GM23338 (cell line): ENCODE results near the gene PSIP1. TPM values are rescaled to one million over a fixed set of nuclear protein-coding genes. Genes with fewer than 3 reads are reported as not detected.

Source experiments
- ATAC-seq: fragments of 200-7000 bp; cut with Tn5 transposase; 3 replicates; pipeline ENCODE4 v1.9.1; 2020
- DNase-seq: peaks from one replicate; pipeline ENCODE4 v3.0.0-alpha.2; 2015; ENCODE audit warnings: low spot score
- H2AFZ ChIP-seq: fragments of 200-600 bp; sonication (generic); 2 replicates; pipeline ENCODE4 v1.8.0; 2016; ENCODE audit warnings: antibody characterized with exemption, mild to moderate bottlenecking, moderate library complexity
- H3F3A ChIP-seq: fragments of 200-600 bp; sonication (generic); replicated peaks from 2 replicates; pipeline ENCODE4 v1.8.0; 2017; ENCODE audit warnings: antibody characterized with exemption, mixed run types, low read depth
- H3K27ac ChIP-seq: fragments of 200-600 bp; sonication (generic); 2 replicates; pipeline ENCODE4 v1.6.1; 2016; ENCODE audit warnings: low read depth
- H3K27me3 ChIP-seq: fragments of 200-600 bp; sonication (generic); 2 replicates; pipeline ENCODE4 v1.8.0; 2016; ENCODE audit warnings: mild to moderate bottlenecking, mixed run types, moderate library complexity; ENCODE audit not compliant: insufficient read depth
- H3K36me3 ChIP-seq: fragments of 200-600 bp; sonication (generic); 2 replicates; pipeline ENCODE4 v1.8.0; 2016; ENCODE audit warnings: mild to moderate bottlenecking; ENCODE audit not compliant: insufficient read depth
- H3K4me1 ChIP-seq: fragments of 200-600 bp; sonication (generic); 2 replicates; pipeline ENCODE4 v1.8.0; 2016; ENCODE audit warnings: mild to moderate bottlenecking, moderate library complexity; ENCODE audit not compliant: insufficient read depth
- H3K4me2 ChIP-seq: fragments of 200-600 bp; sonication (generic); 2 replicates; pipeline ENCODE4 v1.7.1; 2017; ENCODE audit warnings: mixed run types
- H3K4me3 ChIP-seq: fragments of 200-600 bp; sonication (generic); 2 replicates; pipeline ENCODE4 v1.6.1; 2016; ENCODE audit warnings: mixed run types
- H3K79me2 ChIP-seq: fragments of 200-600 bp; sonication (generic); replicated peaks from 2 replicates; pipeline ENCODE4 v1.8.0; 2017; ENCODE audit warnings: mild to moderate bottlenecking; ENCODE audit not compliant: insufficient read depth
- H3K9me2 ChIP-seq: fragments of 200-600 bp; sonication (generic); 2 replicates; pipeline ENCODE4 v1.8.0; 2017; ENCODE audit not compliant: insufficient read depth
- H4K20me1 ChIP-seq: fragments of 200-600 bp; sonication (generic); replicated peaks from 2 replicates; pipeline ENCODE4 v1.8.0; 2017; ENCODE audit warnings: mild to moderate bottlenecking; ENCODE audit not compliant: insufficient read depth
- H3K27ac Mint-ChIP-seq: 2 replicates; pipeline ENCODE4 v1.8.0; 2020; ENCODE audit warnings: inconsistent platforms, mild to moderate bottlenecking, moderate library complexity, mixed read lengths
- H3K27me3 Mint-ChIP-seq: 3 replicates; pipeline ENCODE4 v1.8.0; 2022; ENCODE audit warnings: low read depth, mild to moderate bottlenecking, moderate library complexity, mixed read lengths, inconsistent platforms; ENCODE audit not compliant: insufficient read depth, poor library complexity
- H3K36me3 Mint-ChIP-seq: 3 replicates; pipeline ENCODE4 v1.8.0; 2021; ENCODE audit warnings: low read depth, mild to moderate bottlenecking, inconsistent platforms, moderate library complexity, mixed read lengths
- H3K4me1 Mint-ChIP-seq: 3 replicates; pipeline ENCODE4 v1.8.0; 2020; ENCODE audit warnings: mild to moderate bottlenecking, inconsistent platforms, mixed read lengths
- H3K4me3 Mint-ChIP-seq: 3 replicates; pipeline ENCODE4 v1.8.0; 2021; ENCODE audit warnings: moderate library complexity, mild to moderate bottlenecking, inconsistent platforms, mixed read lengths
- H3K9me3 Mint-ChIP-seq: 3 replicates; pipeline ENCODE4 v1.8.0; 2020; ENCODE audit warnings: moderate library complexity, mild to moderate bottlenecking, inconsistent platforms, mixed read lengths
- CTCF ChIP-seq, 2 experiments: fragments of 200-600 bp in 1 of 2; sonication (generic) in 1 of 2; conservative IDR thresholded peaks; 2 replicates each; pipeline versions ENCODE4 v1.5.1 to v1.6.1; 2016 to 2017; ENCODE audit warnings: antibody characterized with exemption in 2 of 2, low read depth in 2 of 2, mild to moderate bottlenecking in 2 of 2, moderate library complexity in 1 of 2
- EZH2 ChIP-seq: fragments of 200-600 bp; sonication (generic); IDR thresholded peaks from one replicate; pipeline ENCODE4 v1.8.0; 2017; ENCODE audit warnings: antibody characterized with exemption, mild to moderate bottlenecking, low read depth; ENCODE audit not compliant: unreplicated experiment
- EZH2phosphoT487 ChIP-seq: fragments of 200-600 bp; sonication (generic); IDR thresholded peaks from one replicate; pipeline ENCODE4 v1.8.1; 2018; ENCODE audit warnings: antibody characterized with exemption; ENCODE audit not compliant: unreplicated experiment
- JUNB ChIP-seq: IDR thresholded peaks from one replicate; pipeline ENCODE4 v1.6.1; 2016; ENCODE audit warnings: antibody characterized with exemption; ENCODE audit not compliant: unreplicated experiment
- POLR2AphosphoS5 ChIP-seq: IDR thresholded peaks from 2 replicates; pipeline ENCODE4 v1.6.1; 2016; ENCODE audit warnings: antibody characterized with exemption, low read depth
- STAT1 ChIP-seq: IDR thresholded peaks from one replicate; pipeline ENCODE4 v1.6.1; 2016; ENCODE audit warnings: antibody characterized with exemption; ENCODE audit not compliant: unreplicated experiment
- ZNF114 ChIP-seq: fragments of 250-450 bp; sonication (Bioruptor Pico); IDR thresholded peaks from 2 replicates; pipeline ENCODE4 v1.5.0; 2020; ENCODE audit warnings: mild to moderate bottlenecking, moderate library complexity
- ZNF331 ChIP-seq: fragments of 250-450 bp; sonication (Bioruptor Pico); IDR thresholded peaks from 2 replicates; pipeline ENCODE4 v1.5.0; 2020; ENCODE audit warnings: low read depth, mild to moderate bottlenecking, moderate library complexity
- polyA plus RNA-seq: library from polyadenylated mRNA; unstranded; fragments of >200 nt; fragmentation: Nextera tagmentation; extraction: Ambion mirVana; gene quantifications from 2 replicates; pipeline ENCODE4 v1.2.1, GENCODE V29; 2016
- total RNA-seq: library from RNA; depleted of rRNA; stranded (reverse); fragments of >200 nt; shearing (Covaris generic); gene quantifications from 2 replicates; pipeline ENCODE4 v1.2.3, GENCODE V29; 2014
- TF ChIP-seq, protein P1 (sequence below): IDR thresholded peaks from 2 replicates; pipeline ENCODE4 v1.6.1; 2016; ENCODE audit warnings: antibody characterized with exemption
- TF ChIP-seq, protein P2 (sequence below): fragments of 250-450 bp; sonication (Bioruptor Pico); IDR thresholded peaks from 2 replicates; pipeline ENCODE4 v1.5.0; 2020; ENCODE audit warnings: mild to moderate bottlenecking, moderate library complexity

Gene PSIP1
- total and polyA plus RNA-seq, 2 experiments from 2014 or later, result 332 to 989 TPM

GRCh38 chr9:15512204-15512603 lies 1.4 kb upstream of the PSIP1 start:
- Mint-ChIP-seq H3K4me3 (peak overlapping the region; percentile 90), H3K27me3 (peaks cover 4% of the 10 kb centered on the region), H3K27ac (peak overlapping the region; percentile 97), H3K36me3 (peaks cover 28% of the 10 kb centered on the region), H3K4me1 (peaks cover 38% of the 10 kb centered on the region), H3K9me3 (peaks cover 3% of the 10 kb centered on the region; the same call in 1 of the 3 replicates)
- Histone ChIP-seq H3K4me3 (peak overlapping the region; percentile 91), H3K4me2 (peak overlapping the region; percentile 83), H3K9me2 (no peaks in the 10 kb centered on the region), H3K36me3 (peaks cover 26% of the 10 kb centered on the region), H3K27me3 (no peaks in the 10 kb centered on the region), H3K79me2 (peaks cover 48% of the 10 kb centered on the region), H3F3A (peaks cover 6% of the 10 kb centered on the region; the same call in 1 of the 2 replicates), H4K20me1 (peaks cover 26% of the 10 kb centered on the region), H3K27ac (peak overlapping the region; percentile 99), H2AFZ (no peak overlapping the region), H3K4me1 (peaks cover 27% of the 10 kb centered on the region)
- peak; percentile 13 for DNase-seq
- no peak for ATAC-seq
- no peak for TF ChIP-seq JUNB
- TF ChIP-seq POLR2AphosphoS5, result no peak
- TF ChIP-seq, protein P1, sequence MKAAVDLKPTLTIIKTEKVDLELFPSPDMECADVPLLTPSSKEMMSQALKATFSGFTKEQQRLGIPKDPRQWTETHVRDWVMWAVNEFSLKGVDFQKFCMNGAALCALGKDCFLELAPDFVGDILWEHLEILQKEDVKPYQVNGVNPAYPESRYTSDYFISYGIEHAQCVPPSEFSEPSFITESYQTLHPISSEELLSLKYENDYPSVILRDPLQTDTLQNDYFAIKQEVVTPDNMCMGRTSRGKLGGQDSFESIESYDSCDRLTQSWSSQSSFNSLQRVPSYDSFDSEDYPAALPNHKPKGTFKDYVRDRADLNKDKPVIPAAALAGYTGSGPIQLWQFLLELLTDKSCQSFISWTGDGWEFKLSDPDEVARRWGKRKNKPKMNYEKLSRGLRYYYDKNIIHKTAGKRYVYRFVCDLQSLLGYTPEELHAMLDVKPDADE, result no peak

GRCh38 chr9:15509931-15510788 lies 610 bp downstream of the PSIP1 start:
- Histone ChIP-seq H3K4me3 (peak overlapping the region; percentile 91), H3F3A (peaks cover 6% of the 10 kb centered on the region; the same call in 1 of the 2 replicates), H3K4me2 (peak overlapping the region; percentile 92), H3K4me1 (peaks cover 30% of the 10 kb centered on the region), H3K9me2 (no peaks in the 10 kb centered on the region), H4K20me1 (peaks cover 44% of the 10 kb centered on the region), H3K79me2 (peaks cover 68% of the 10 kb centered on the region), H3K27me3 (no peaks in the 10 kb centered on the region), H3K36me3 (peaks cover 46% of the 10 kb centered on the region), H2AFZ (no peak overlapping the region), H3K27ac (peak overlapping the region; percentile 99)
- Mint-ChIP-seq H3K27ac (peak overlapping the region; percentile 96), H3K4me3 (peak overlapping the region; percentile 96), H3K4me1 (peaks cover 41% of the 10 kb centered on the region), H3K9me3 (peaks cover 3% of the 10 kb centered on the region; the same call in 1 of the 3 replicates), H3K36me3 (peaks cover 49% of the 10 kb centered on the region), H3K27me3 (peaks cover 4% of the 10 kb centered on the region)
- ATAC-seq (peak; percentile 31), DNase-seq (peak; percentile 76)
- no peak for TF ChIP-seq EZH2
- no peak for TF ChIP-seq STAT1
- TF ChIP-seq ZNF331 (CRISPR knock-in tag), result no peak
- TF ChIP-seq, protein P2, sequence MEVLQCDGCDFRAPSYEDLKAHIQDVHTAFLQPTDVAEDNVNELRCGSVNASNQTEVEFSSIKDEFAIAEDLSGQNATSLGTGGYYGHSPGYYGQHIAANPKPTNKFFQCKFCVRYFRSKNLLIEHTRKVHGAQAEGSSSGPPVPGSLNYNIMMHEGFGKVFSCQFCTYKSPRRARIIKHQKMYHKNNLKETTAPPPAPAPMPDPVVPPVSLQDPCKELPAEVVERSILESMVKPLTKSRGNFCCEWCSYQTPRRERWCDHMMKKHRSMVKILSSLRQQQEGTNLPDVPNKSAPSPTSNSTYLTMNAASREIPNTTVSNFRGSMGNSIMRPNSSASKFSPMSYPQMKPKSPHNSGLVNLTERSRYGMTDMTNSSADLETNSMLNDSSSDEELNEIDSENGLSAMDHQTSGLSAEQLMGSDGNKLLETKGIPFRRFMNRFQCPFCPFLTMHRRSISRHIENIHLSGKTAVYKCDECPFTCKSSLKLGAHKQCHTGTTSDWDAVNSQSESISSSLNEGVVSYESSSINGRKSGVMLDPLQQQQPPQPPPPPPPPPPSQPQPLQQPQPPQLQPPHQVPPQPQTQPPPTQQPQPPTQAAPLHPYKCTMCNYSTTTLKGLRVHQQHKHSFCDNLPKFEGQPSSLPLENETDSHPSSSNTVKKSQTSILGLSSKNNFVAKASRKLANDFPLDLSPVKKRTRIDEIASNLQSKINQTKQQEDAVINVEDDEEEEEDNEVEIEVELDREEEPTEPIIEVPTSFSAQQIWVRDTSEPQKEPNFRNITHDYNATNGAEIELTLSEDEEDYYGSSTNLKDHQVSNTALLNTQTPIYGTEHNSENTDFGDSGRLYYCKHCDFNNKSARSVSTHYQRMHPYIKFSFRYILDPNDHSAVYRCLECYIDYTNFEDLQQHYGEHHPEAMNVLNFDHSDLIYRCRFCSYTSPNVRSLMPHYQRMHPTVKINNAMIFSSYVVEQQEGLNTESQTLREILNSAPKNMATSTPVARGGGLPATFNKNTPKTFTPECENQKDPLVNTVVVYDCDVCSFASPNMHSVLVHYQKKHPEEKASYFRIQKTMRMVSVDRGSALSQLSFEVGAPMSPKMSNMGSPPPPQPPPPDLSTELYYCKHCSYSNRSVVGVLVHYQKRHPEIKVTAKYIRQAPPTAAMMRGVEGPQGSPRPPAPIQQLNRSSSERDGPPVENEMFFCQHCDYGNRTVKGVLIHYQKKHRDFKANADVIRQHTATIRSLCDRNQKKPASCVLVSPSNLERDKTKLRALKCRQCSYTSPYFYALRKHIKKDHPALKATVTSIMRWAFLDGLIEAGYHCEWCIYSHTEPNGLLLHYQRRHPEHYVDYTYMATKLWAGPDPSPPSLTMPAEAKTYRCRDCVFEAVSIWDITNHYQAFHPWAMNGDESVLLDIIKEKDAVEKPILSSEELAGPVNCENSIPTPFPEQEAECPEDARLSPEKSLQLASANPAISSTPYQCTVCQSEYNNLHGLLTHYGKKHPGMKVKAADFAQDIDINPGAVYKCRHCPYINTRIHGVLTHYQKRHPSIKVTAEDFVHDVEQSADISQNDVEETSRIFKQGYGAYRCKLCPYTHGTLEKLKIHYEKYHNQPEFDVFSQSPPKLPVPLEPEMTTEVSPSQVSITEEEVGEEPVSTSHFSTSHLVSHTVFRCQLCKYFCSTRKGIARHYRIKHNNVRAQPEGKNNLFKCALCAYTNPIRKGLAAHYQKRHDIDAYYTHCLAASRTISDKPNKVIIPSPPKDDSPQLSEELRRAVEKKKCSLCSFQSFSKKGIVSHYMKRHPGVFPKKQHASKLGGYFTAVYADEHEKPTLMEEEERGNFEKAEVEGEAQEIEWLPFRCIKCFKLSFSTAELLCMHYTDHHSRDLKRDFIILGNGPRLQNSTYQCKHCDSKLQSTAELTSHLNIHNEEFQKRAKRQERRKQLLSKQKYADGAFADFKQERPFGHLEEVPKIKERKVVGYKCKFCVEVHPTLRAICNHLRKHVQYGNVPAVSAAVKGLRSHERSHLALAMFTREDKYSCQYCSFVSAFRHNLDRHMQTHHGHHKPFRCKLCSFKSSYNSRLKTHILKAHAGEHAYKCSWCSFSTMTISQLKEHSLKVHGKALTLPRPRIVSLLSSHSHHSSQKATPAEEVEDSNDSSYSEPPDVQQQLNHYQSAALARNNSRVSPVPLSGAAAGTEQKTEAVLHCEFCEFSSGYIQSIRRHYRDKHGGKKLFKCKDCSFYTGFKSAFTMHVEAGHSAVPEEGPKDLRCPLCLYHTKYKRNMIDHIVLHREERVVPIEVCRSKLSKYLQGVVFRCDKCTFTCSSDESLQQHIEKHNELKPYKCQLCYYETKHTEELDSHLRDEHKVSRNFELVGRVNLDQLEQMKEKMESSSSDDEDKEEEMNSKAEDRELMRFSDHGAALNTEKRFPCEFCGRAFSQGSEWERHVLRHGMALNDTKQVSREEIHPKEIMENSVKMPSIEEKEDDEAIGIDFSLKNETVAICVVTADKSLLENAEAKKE, result no peak
- no peak for TF ChIP-seq CTCF (conservative IDR thresholded peaks at IDR 0.05; ENCODE audit: low read depth in 2 of 2)
- no peak for TF ChIP-seq EZH2phosphoT487
- TF ChIP-seq, protein P1, result 0 out of 2 replicates have a peak, but pooled peaks have one; percentile 12
- no peak for TF ChIP-seq ZNF114 (CRISPR knock-in tag)
